Measurements from ENCODE around the gene NMNAT3.

Gene NMNAT3

GRCh38 chr3:139541532-139542288 is 136.1 kb downstream of the NMNAT3 start:
- no peak for DNase-seq (ENCODE audit: low read depth in 2 of 2)

GRCh38 chr3:139540651-139541531 is 136.9 kb downstream of the NMNAT3 start:
- no peak for DNase-seq (ENCODE audit: low read depth in 2 of 2)

GRCh38 chr3:139538733-139539132 is 139.0 kb downstream of the NMNAT3 start:
- DNase-seq (ENCODE audit: low read depth in 2 of 2), result no peak

- DNase-seq (ENCODE audit: low read depth in 2 of 2), result no peak
Measured at GRCh38 chr3:139537795-139538621, 139.8 kb downstream of the NMNAT3 start.

GRCh38 chr3:139537361-139537760 is 140.4 kb downstream of the NMNAT3 start:
- DNase-seq (ENCODE audit: low read depth in 2 of 2), result no peak

GRCh38 chr3:139534992-139535879 is 142.5 kb downstream of the NMNAT3 start:
- no peak for DNase-seq (ENCODE audit: low read depth in 2 of 2)

- DNase-seq (ENCODE audit: low read depth in 2 of 2), result no peak
Measured at GRCh38 chr3:139534455-139534812, 143.3 kb downstream of the NMNAT3 start.

- DNase-seq (ENCODE audit: low read depth in 2 of 2), result no peak
Measured at GRCh38 chr3:139533781-139534454, 143.9 kb downstream of the NMNAT3 start.

GRCh38 chr3:139532976-139533375 is 144.8 kb downstream of the NMNAT3 start:
- no peak for DNase-seq (ENCODE audit: low read depth in 2 of 2)

- DNase-seq (ENCODE audit: low read depth in 2 of 2), result no peak
Measured at GRCh38 chr3:139530717-139531116, 147.1 kb downstream of the NMNAT3 start.

- no peak for DNase-seq (ENCODE audit: low read depth in 2 of 2)
Measured at GRCh38 chr3:139529662-139530061, 148.1 kb downstream of the NMNAT3 start.

- no peak for DNase-seq (ENCODE audit: low read depth in 2 of 2)
Measured at GRCh38 chr3:139528924-139529323, 148.8 kb downstream of the NMNAT3 start.

GRCh38 chr3:139528281-139528680 is 149.5 kb downstream of the NMNAT3 start:
- DNase-seq (ENCODE audit: low read depth in 2 of 2), result no peak

- no peak for DNase-seq (ENCODE audit: low read depth in 2 of 2)
Measured at GRCh38 chr3:139527265-139527664, 150.5 kb downstream of the NMNAT3 start.

GRCh38 chr3:139526146-139526545 is 151.6 kb downstream of the NMNAT3 start:
- DNase-seq (ENCODE audit: low read depth in 2 of 2), result no peak

- DNase-seq (ENCODE audit: low read depth in 2 of 2), result no peak
Measured at GRCh38 chr3:139524841-139525636, 152.7 kb downstream of the NMNAT3 start.

GRCh38 chr3:139523718-139524117 is 154.1 kb downstream of the NMNAT3 start:
- DNase-seq (ENCODE audit: low read depth in 2 of 2), result no peak

- DNase-seq (ENCODE audit: low read depth in 2 of 2), result no peak
Measured at GRCh38 chr3:139523166-139523565, 154.6 kb downstream of the NMNAT3 start.

GRCh38 chr3:139522421-139522820 is 155.4 kb downstream of the NMNAT3 start:
- DNase-seq (ENCODE audit: low read depth in 2 of 2), result no peak

GRCh38 chr3:139521816-139522215 is 156.0 kb downstream of the NMNAT3 start:
- no peak for DNase-seq (ENCODE audit: low read depth in 2 of 2)
